H1 (cell line): ENCODE data around the gene SEMA3C. TPM values are rescaled to one million over a fixed set of nuclear protein-coding genes. Genes with fewer than 3 reads are reported as not detected.

Experiments used
- CEBPB ChIP-seq: IDR thresholded peaks from 2 replicates; pipeline ENCODE4 v1.6.1; 2012; ENCODE audit warnings: low read depth, low read length
- EP300 ChIP-seq, 2 experiments: IDR thresholded peaks; 1 replicate in 1 of 2; 2 replicates in 1 of 2; pipeline ENCODE4 v1.6.1; 2011 to 2012; ENCODE audit warnings: low read depth in 2 of 2, low read length in 2 of 2, mild to moderate bottlenecking in 2 of 2, borderline replicate concordance in 1 of 2, inconsistent platforms in 1 of 2, moderate library complexity in 1 of 2
- FOSL1 ChIP-seq: IDR thresholded peaks from 2 replicates; pipeline ENCODE4 v1.6.1; 2011; ENCODE audit warnings: mild to moderate bottlenecking, low read depth, low read length, moderate library complexity; ENCODE audit not compliant: insufficient read depth
- GTF2F1 ChIP-seq: IDR thresholded peaks from 2 replicates; pipeline ENCODE4 v1.6.1; 2012; ENCODE audit warnings: low read depth, low read length, improper control_type of control experiment, borderline replicate concordance
- KDM5A ChIP-seq: fragments of 200-600 bp; IDR thresholded peaks from 2 replicates; pipeline ENCODE4 v1.7.1; 2012; ENCODE audit warnings: mild to moderate bottlenecking, low read length, inconsistent platforms, mixed read lengths
- RFX5 ChIP-seq: IDR thresholded peaks from 2 replicates; pipeline ENCODE4 v1.6.1; 2011; ENCODE audit warnings: low read depth, low read length, improper control_type of control experiment, borderline replicate concordance
- SUZ12 ChIP-seq: fragments of 200-600 bp; sonication (generic); IDR thresholded peaks from 2 replicates; pipeline ENCODE4 v1.6.1; 2012; ENCODE audit warnings: mild to moderate bottlenecking, inconsistent platforms, low read length, moderate library complexity, mixed read lengths
- YY1 ChIP-seq: IDR thresholded peaks from 2 replicates; pipeline ENCODE4 v1.6.1; 2011; ENCODE audit warnings: low read depth, mild to moderate bottlenecking, low read length
- polyA plus RNA-seq, 7 experiments: library from polyadenylated mRNA; depleted of rRNA in 3 of 7; stranded (reverse) in 5 of 7; unstranded in 2 of 7; fragments of >200 nt in 5 of 7; fragments of 200-250 nt in 2 of 7; gene quantifications; 1 replicate in 5 of 7; 2 replicates in 1 of 7; 4 replicates in 1 of 7; pipeline versions ENCODE4 v1.2.1 to v1.2.3, GENCODE V29; 2011 to 2013; ENCODE audit warnings: missing spikeins in 2 of 7, mixed read lengths in 2 of 7
- total RNA-seq: library from RNA; stranded (reverse); fragmentation: NEBNext Ultra II Directional; extraction: Animal tissue kit (Norgen Biotek cat#: 25700); gene quantifications from 2 replicates; pipeline ENCODE4 v1.2.1, GENCODE V29; 2021

The SEMA3C gene
- total and polyA plus RNA-seq, 2 of the 8 experiments (the other 6 are each of a cell fraction or from before 2014, with no cell fraction given), result 0.15 to 1.4 TPM

DNA sequence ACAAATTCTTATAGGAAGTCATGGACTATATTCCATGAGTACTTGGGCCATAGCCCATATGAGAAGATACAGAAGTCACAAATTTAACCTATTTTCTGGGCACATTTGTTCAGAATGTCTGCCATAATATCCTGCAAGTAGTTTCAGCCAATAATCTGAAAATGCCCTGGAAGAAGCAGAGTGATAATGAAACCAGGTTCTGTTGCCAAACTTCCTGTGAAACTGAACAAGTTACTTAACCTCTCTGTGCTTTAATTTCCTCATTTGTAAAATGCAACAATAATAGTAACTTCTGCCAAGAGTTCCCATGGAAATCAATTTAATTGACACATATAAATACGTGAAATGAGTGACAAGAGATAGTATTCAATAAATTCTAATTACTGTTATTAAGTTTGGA, 88.8 kb downstream of the SEMA3C start (continued):
- no peak for TF ChIP-seq YY1
- TF ChIP-seq CEBPB, result no peak
- TF ChIP-seq KDM5A, result no peak
- no peak for TF ChIP-seq FOSL1
- TF ChIP-seq SUZ12, result no peak
- no peak for TF ChIP-seq EP300 (IDR thresholded peaks at IDR 0.05; ENCODE audit: borderline replicate concordance in 1 of 2, low read depth in 2 of 2, low read length in 2 of 2)
- TF ChIP-seq GTF2F1, result no peak
- TF ChIP-seq RFX5, result no peak
